Liver (tissue), 3 donors: ENCODE data around the gene CUZD1.

Experiments used
- CTCF ChIP-seq: fragments of 150-350 bp; IDR thresholded peaks from 2 replicates; pipeline ENCODE4 v1.5.1; 2017; ENCODE audit warnings: improper control_type of control experiment, low read depth, low read length; ENCODE audit not compliant: missing input control
- EGR1 ChIP-seq, 2 donors: IDR thresholded peaks; 2 replicates each; pipeline ENCODE4 v1.6.1; 2016 to 2018; ENCODE audit warnings: antibody characterized with exemption in 2 of 2, low read depth in 2 of 2
- GABPA ChIP-seq, 2 donors: IDR thresholded peaks in 1 of 2; conservative IDR thresholded peaks in 1 of 2; 2 replicates each; pipeline ENCODE4 v1.6.1; 2016; ENCODE audit warnings: antibody characterized with exemption in 2 of 2, mild to moderate bottlenecking in 1 of 2, moderate library complexity in 1 of 2
- HNF4A ChIP-seq, 2 donors: conservative IDR thresholded peaks; 2 replicates each; pipeline ENCODE4 v1.6.1; 2016; ENCODE audit warnings: antibody characterized with exemption in 2 of 2, mild to moderate bottlenecking in 2 of 2
- HNF4G ChIP-seq: IDR thresholded peaks from 2 replicates; pipeline ENCODE4 v1.6.1; 2016; ENCODE audit warnings: antibody characterized with exemption
- JUND ChIP-seq, 2 donors: IDR thresholded peaks; 2 replicates each; pipeline ENCODE4 v1.6.1; 2016; ENCODE audit warnings: antibody characterized with exemption in 2 of 2
- SP1 ChIP-seq: IDR thresholded peaks from 2 replicates; pipeline ENCODE4 v1.6.1; 2018; ENCODE audit warnings: antibody characterized with exemption, mild to moderate bottlenecking
- TAF1 ChIP-seq: conservative IDR thresholded peaks from 2 replicates; pipeline ENCODE4 v1.6.1; 2016; ENCODE audit warnings: antibody characterized with exemption, mild to moderate bottlenecking
- YY1 ChIP-seq: IDR thresholded peaks from 2 replicates; pipeline ENCODE4 v1.6.1; 2016; ENCODE audit warnings: antibody characterized with exemption, mild to moderate bottlenecking
- TF ChIP-seq, protein P1 (sequence below): IDR thresholded peaks from 2 replicates; pipeline ENCODE4 v1.6.1; 2016; ENCODE audit warnings: antibody characterized with exemption
- donor health status: healthy.
- donor health status: healthy.

GRCh38 chr10:122786269-122786668 is 59.4 kb downstream of the CUZD1 start:
- TF ChIP-seq CTCF (no peak), SP1 (no peak), GABPA (IDR thresholded peaks at IDR 0.05 in 1 of 2, conservative IDR thresholded peaks at IDR 0.05 in 1 of 2) (no peak), YY1 (no peak), JUND (IDR thresholded peaks at IDR 0.05) (no peak), EGR1 (IDR thresholded peaks at IDR 0.05; ENCODE audit: low read depth in 2 of 2) (no peak), TAF1 (no peak), HNF4G (no peak), HNF4A (conservative IDR thresholded peaks at IDR 0.05) (no peak)
- TF ChIP-seq, protein P1, sequence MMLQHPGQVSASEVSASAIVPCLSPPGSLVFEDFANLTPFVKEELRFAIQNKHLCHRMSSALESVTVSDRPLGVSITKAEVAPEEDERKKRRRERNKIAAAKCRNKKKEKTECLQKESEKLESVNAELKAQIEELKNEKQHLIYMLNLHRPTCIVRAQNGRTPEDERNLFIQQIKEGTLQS: no peak
